ENCODE results near the gene NRP2. TPM values are rescaled to one million over a fixed set of nuclear protein-coding genes. Genes with fewer than 3 reads are reported as not detected.

NRP2 gene
- total and polyA plus RNA-seq, 9 donors, result 47.9 to 143 (median 106) TPM

DNA sequence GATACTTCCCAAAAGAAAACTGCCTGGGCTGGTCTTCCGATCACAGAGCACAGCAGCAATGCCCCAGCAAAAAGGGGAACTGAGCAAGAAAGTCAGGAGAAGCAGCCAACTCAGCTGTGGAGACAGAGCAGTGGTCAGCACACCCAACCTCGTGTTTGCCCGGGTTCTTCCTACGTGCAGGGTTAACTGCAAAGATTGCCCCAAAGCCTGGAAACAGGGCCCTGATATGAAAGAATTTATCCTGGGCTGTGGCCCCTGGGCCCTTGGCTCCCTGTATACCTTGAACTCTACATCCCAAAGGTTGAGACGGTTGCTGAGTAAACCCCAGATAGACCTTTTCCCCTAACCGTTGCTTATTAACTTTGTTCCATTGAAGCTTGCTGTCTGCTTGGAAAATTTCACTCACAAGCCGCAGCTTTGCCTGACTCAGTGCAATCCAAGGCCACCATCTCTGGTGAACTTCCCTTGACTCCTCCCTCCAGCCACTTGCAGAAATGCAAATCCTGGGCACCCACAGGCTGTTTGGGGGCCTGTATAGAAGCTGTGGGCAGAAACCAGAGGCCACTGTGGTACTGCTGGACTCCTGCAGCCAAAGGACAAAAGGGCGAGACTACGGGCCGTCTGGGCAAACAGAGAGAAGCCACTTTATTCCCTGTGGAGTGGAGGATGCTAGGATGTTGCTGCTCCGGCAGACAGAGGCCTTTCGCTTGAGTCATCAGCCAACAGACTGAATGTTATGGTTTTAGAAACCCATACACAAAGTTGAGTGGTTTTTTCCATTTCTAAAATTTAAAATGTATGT, 18.2 kb downstream of the NRP2 start:
- TF ChIP-seq POLR2A (IDR thresholded peaks at IDR 0.05) (no peak), EP300 (IDR thresholded peaks at IDR 0.05) (no peak)
- TF ChIP-seq, protein P1, sequence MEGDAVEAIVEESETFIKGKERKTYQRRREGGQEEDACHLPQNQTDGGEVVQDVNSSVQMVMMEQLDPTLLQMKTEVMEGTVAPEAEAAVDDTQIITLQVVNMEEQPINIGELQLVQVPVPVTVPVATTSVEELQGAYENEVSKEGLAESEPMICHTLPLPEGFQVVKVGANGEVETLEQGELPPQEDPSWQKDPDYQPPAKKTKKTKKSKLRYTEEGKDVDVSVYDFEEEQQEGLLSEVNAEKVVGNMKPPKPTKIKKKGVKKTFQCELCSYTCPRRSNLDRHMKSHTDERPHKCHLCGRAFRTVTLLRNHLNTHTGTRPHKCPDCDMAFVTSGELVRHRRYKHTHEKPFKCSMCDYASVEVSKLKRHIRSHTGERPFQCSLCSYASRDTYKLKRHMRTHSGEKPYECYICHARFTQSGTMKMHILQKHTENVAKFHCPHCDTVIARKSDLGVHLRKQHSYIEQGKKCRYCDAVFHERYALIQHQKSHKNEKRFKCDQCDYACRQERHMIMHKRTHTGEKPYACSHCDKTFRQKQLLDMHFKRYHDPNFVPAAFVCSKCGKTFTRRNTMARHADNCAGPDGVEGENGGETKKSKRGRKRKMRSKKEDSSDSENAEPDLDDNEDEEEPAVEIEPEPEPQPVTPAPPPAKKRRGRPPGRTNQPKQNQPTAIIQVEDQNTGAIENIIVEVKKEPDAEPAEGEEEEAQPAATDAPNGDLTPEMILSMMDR (IDR thresholded peaks at IDR 0.05), result no peak
- no peak overlapping the region for H3K4me3 ChIP-seq
- 8 to 21% (median 12%) methylated on average over 12 of the region's 12 CpGs for WGBS, 3 donors
- no peaks in the 10 kb centered on the region for H3K9me3 ChIP-seq
- no peaks in the 10 kb centered on the region for H3K36me3 ChIP-seq
- H3K4me1 ChIP-seq (ENCODE audit: insufficient read depth), result peaks cover 51% of the 10 kb centered on the region
- H3K27ac ChIP-seq, result peak overlapping the region; percentile 60 to 80
- intact Hi-C loops (cut with DNase I), result no loop called here
- peak in 3 of 5 donors; percentile 55 to 65 (median 57) for DNase-seq
- H3K27me3 ChIP-seq, result no peaks in the 10 kb centered on the region

- Histone ChIP-seq H3K4me3 (no peak overlapping the region), H3K9me3 (no peaks in the 10 kb centered on the region), H3K27ac (peak overlapping the region; percentile 60 to 80), H3K27me3 (no peaks in the 10 kb centered on the region), H3K4me1 (ENCODE audit: insufficient read depth) (peaks cover 52% of the 10 kb centered on the region), H3K36me3 (no peaks in the 10 kb centered on the region)
- DNase-seq, result no peak
- intact Hi-C loops (cut with DNase I), result no loop called here
- WGBS, 3 donors, result 13 to 62% (median 52%) methylated on average over 1 of the region's 1 CpG
- TF ChIP-seq, protein P1 (IDR thresholded peaks at IDR 0.05), result no peak
- TF ChIP-seq EP300 (IDR thresholded peaks at IDR 0.05) (no peak), POLR2A (IDR thresholded peaks at IDR 0.05) (no peak)
Measured at GRCh38 chr2:205701509-205701908, 19.2 kb downstream of the NRP2 start.

GRCh38 chr2:205702576-205702975, 20.3 kb downstream of the NRP2 start:
- no peaks in the 10 kb centered on the region for H3K9me3 ChIP-seq
- H3K36me3 ChIP-seq, result no peaks in the 10 kb centered on the region
- TF ChIP-seq, protein P1 (IDR thresholded peaks at IDR 0.05), result no peak
- TF ChIP-seq EP300 (IDR thresholded peaks at IDR 0.05), result no peak
- no peak for TF ChIP-seq POLR2A (IDR thresholded peaks at IDR 0.05)
- intact Hi-C loops (cut with DNase I), result no loop called here
- DNase-seq, result no peak
- no peak overlapping the region for H3K4me3 ChIP-seq
- 10 to 13% (median 13%) methylated on average over 1 of the region's 1 CpG for WGBS, 3 donors
- H3K4me1 ChIP-seq (ENCODE audit: insufficient read depth), result peaks cover 51% of the 10 kb centered on the region
- H3K27me3 ChIP-seq, result no peaks in the 10 kb centered on the region
- H3K27ac ChIP-seq, result peak overlapping the region in 1 of 2 donors; percentile 80

- H3K27me3 ChIP-seq, result no peaks in the 10 kb centered on the region
- no peaks in the 10 kb centered on the region for H3K36me3 ChIP-seq
- TF ChIP-seq EP300 (IDR thresholded peaks at IDR 0.05), result no peak
- H3K9me3 ChIP-seq, result no peaks in the 10 kb centered on the region
- H3K27ac ChIP-seq, result peak overlapping the region; percentile 59 to 74
- H3K4me1 ChIP-seq (ENCODE audit: insufficient read depth), result peaks cover 52% of the 10 kb centered on the region
- 75 to 91% (median 81%) methylated on average over 8 of the region's 8 CpGs for WGBS, 3 donors
- H3K4me3 ChIP-seq, result no peak overlapping the region
- no peak for DNase-seq
- intact Hi-C loops (cut with DNase I), result no loop called here
Measured at GRCh38 chr2:205703471-205704126, 21.3 kb downstream of the NRP2 start.

All from ovary (tissue), 9 donors.